Dendritic cell treated with granulocyte-macrophage colony-stimulating factor and Interleukin-4, amounts not matched to agents 40 ng/mL and 50 ng/mL, for 4 days (primary cell): ENCODE measurements around the gene TMCO4.

Experiments
- H3K27ac Mint-ChIP-seq: one replicate; pipeline ENCODE4 v1.8.0; 2022; ENCODE audit warnings: mild to moderate bottlenecking, mixed read lengths
- H3K27me3 Mint-ChIP-seq: one replicate; pipeline ENCODE4 v1.8.0; 2022; ENCODE audit warnings: mild to moderate bottlenecking, mixed read lengths
- H3K36me3 Mint-ChIP-seq: one replicate; pipeline ENCODE4 v1.8.0; 2022; ENCODE audit warnings: low read depth, mixed read lengths
- H3K4me1 Mint-ChIP-seq: one replicate; pipeline ENCODE4 v1.8.0; 2022; ENCODE audit warnings: low read depth, mixed read lengths
- H3K4me3 Mint-ChIP-seq: one replicate; pipeline ENCODE4 v1.8.0; 2022; ENCODE audit warnings: mild to moderate bottlenecking, moderate library complexity, mixed read lengths
- H3K9me3 Mint-ChIP-seq: one replicate; pipeline ENCODE4 v1.8.0; 2022; ENCODE audit warnings: mixed read lengths
- intact Hi-C: fragments of 100-400 bp; cut with micrococcal nuclease; formaldehyde crosslinking; loops from one replicate; pipeline ENCODE4 v1.15.0; 2022

The TMCO4 gene

DNA sequence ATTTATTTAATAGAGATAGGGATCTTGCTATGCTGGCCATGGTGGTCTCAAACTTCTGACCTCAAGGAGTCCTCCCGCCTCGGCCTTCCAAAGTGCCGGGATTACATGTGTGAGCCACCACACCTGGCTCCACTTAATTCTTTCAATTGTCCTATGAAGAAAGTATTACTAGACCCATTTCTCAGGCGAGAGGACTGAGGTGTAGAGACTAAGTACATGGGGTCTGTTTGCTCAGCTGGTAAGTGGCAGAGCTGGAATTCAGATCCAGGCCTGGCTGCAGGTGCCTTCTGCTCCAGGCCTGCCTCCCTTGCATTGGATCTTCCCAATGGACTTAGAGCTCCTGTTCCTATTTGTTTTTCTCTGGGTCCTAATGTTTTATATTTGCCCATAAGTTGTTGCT, 79.5 kb downstream of the TMCO4 start:
- no peaks in the 10 kb centered on the region for H3K27me3 Mint-ChIP-seq
- peaks cover 47% of the 10 kb centered on the region for H3K36me3 Mint-ChIP-seq
- H3K9me3 Mint-ChIP-seq = no peaks in the 10 kb centered on the region
- no peak overlapping the region for H3K4me3 Mint-ChIP-seq
- intact Hi-C loops = no loop called here
- peaks cover 6% of the 10 kb centered on the region for H3K4me1 Mint-ChIP-seq
- no peak overlapping the region for H3K27ac Mint-ChIP-seq

- H3K27me3 Mint-ChIP-seq = no peaks in the 10 kb centered on the region
- peaks cover 6% of the 10 kb centered on the region for H3K4me1 Mint-ChIP-seq
- intact Hi-C loops = no loop called here
- no peak overlapping the region for H3K4me3 Mint-ChIP-seq
- no peaks in the 10 kb centered on the region for H3K9me3 Mint-ChIP-seq
- H3K36me3 Mint-ChIP-seq = peaks cover 44% of the 10 kb centered on the region
- H3K27ac Mint-ChIP-seq = no peak overlapping the region
Measured at GRCh38 chr1:19717467-19717866, 82.2 kb downstream of the TMCO4 start.

DNA sequence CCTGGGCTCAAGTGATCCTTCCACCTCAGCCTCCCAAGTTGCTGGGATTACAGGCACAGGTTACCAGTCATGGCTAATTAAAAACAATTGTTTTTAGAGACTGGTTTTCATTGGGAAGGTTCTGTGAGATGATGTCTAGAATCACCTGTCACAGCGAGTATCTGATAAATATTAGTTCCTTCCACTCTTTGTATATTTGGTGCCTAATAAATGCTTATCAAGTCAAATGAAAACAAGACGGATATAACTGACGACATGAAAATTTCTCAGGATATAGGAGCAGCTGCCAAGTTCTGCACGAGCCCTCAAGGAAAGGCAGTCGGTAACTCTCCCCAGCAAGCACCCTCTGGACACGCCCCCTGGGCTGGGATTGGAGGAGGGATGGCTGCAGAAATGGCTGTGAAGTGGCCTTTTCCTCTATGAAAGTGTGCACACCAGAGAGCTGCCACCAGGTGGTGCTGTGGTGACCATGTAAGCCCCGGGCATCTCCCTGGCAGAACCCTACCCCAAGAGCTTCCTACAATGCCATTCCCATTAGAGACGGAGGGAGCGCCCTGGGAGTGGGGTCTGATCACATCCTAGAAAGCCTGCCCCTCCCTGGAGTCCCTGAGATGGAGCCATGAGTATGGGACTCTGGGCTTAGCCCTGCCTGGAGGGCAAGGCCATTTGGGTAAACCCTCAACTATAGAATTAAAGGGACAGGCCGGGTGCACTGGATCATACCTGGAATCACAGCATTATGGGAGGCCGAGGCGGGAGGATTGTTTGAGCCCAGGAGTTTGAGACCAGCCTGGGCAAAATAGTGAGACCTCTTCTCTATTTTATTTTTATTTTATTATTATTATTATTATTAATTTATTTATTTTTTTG, 84.1 kb downstream of the TMCO4 start:
- Mint-ChIP-seq H3K36me3 (peaks cover 50% of the 10 kb centered on the region), H3K27me3 (no peaks in the 10 kb centered on the region), H3K4me1 (peaks cover 6% of the 10 kb centered on the region), H3K9me3 (no peaks in the 10 kb centered on the region), H3K4me3 (no peak overlapping the region), H3K27ac (no peak overlapping the region)
- intact Hi-C loops = no loop called here

DNA sequence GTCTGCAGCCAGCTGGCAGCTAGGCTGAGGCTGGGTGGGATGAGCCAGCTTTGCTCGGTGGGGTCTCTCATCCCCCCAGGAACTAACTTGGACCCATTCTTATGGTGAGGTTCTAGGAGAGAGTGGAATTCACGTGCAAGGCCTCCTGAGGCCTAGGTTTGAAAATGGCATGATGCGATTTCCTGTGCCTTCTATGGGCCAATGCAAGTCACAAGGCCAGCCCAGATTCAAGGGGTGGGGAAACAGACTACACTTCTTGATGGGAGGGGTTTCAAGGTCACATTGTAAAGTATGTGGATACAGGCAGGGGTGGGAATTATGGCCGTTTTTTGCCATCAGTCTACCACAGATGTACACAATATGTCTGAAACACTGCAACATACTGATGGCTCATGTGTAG, 86.8 kb downstream of the TMCO4 start:
- intact Hi-C loops = no loop called here
- Mint-ChIP-seq H3K9me3 (no peaks in the 10 kb centered on the region), H3K4me3 (no peak overlapping the region), H3K27me3 (no peaks in the 10 kb centered on the region), H3K27ac (no peak overlapping the region), H3K4me1 (peaks cover 6% of the 10 kb centered on the region), H3K36me3 (peaks cover 53% of the 10 kb centered on the region)

DNA sequence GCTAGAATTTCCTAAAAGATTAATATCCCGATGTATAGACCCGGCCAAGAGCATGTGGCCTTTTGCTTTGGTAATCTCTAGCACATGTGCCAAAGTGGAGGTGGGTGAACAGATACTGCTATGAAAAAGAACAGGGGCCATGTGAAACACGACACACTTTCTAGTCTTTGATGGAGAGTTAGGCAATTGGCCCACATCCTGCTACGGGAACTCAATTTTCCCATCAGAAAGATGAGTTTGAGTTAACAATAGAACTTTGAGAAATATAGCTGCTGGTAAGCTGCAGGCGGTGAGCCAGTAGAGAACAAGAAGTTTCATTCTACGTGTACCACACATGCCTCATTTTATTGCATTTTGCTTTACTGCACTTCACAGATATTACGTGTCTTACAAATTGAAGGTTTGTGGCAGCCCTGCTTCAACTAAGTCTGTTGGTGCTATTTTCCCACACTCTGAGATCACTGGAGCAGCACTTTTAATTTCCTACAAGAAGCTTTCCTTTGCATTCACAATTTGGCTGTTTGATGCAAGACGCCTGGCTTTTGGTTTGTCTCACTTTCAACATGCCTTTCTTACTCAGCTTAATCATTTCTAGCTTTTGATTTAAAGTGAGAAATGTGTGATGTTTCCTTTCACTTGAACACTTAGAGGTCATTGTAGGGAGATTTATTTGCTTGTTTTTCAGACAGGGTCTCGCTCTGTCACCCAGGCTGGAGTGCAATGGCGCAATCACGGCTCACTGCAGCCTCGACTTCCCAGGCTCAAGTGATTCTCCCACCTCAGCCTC, 88.7 kb downstream of the TMCO4 start:
- Mint-ChIP-seq H3K4me3 (no peak overlapping the region), H3K4me1 (peaks cover 6% of the 10 kb centered on the region), H3K9me3 (no peaks in the 10 kb centered on the region), H3K36me3 (peaks cover 51% of the 10 kb centered on the region), H3K27ac (no peak overlapping the region), H3K27me3 (no peaks in the 10 kb centered on the region)
- intact Hi-C loops = no loop called here

- Mint-ChIP-seq H3K36me3 (peaks cover 51% of the 10 kb centered on the region), H3K27ac (no peak overlapping the region), H3K4me3 (no peak overlapping the region), H3K9me3 (no peaks in the 10 kb centered on the region), H3K4me1 (no peaks in the 10 kb centered on the region), H3K27me3 (no peaks in the 10 kb centered on the region)
- intact Hi-C loops = no loop called here
Measured at GRCh38 chr1:19709260-19709793, 90.4 kb downstream of the TMCO4 start.

DNA sequence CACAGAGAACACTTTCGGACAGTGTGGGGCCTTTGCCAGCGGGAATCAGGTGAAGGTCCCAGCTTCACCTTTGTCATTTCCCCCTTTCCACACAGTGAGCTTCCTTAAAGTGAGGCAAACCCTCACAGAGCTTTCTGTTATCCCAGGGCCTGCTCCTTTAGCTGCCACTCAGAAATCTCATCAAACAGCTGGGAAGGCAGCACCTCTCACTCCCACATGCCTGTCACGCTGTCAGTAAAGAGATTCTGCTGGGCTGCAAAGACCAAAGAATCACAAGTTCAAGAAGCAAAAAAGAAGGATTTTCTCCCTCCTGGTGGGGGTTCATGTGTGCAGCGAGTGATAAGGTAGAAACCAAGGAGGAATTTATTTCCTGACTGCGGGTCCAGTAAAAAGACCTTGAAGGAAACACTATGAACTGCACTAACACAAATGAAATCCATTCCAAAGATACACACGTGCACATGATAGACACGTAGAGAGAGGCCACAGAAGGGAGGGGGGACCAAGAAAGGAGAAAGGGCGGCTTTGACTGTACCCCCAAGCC, 91.1 kb downstream of the TMCO4 start:
- H3K27ac Mint-ChIP-seq = no peak overlapping the region
- no peaks in the 10 kb centered on the region for H3K4me1 Mint-ChIP-seq
- H3K9me3 Mint-ChIP-seq = no peaks in the 10 kb centered on the region
- H3K36me3 Mint-ChIP-seq = peaks cover 54% of the 10 kb centered on the region
- H3K27me3 Mint-ChIP-seq = no peaks in the 10 kb centered on the region
- H3K4me3 Mint-ChIP-seq = no peak overlapping the region
- intact Hi-C loops = no loop called here

GRCh38 chr1:19706136-19706535, 93.6 kb downstream of the TMCO4 start:
- Mint-ChIP-seq H3K9me3 (no peaks in the 10 kb centered on the region), H3K27ac (no peak overlapping the region), H3K27me3 (no peaks in the 10 kb centered on the region), H3K4me1 (no peaks in the 10 kb centered on the region), H3K36me3 (peaks cover 40% of the 10 kb centered on the region), H3K4me3 (no peak overlapping the region)
- intact Hi-C loops = no loop called here

DNA sequence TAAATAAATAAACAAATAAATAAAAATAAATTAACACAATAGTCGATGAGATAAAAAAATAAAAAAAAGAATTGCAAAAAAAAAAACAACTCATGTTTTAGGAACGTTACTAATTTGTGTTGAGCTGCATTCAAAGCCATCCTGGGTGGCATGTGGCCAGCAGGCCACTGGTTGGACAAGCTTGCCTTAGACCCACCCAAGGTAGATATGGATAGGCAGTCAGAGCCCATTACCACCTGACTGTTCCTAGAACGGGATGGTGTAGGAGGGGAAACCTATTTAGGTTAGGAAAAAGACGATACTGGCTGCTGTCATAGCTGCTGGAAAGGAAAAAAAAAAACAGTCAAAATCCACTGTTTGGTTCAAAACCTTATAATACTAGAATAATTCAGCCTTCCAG, 94.3 kb downstream of the TMCO4 start:
- Mint-ChIP-seq H3K27ac (no peak overlapping the region), H3K4me3 (no peak overlapping the region), H3K27me3 (no peaks in the 10 kb centered on the region), H3K9me3 (no peaks in the 10 kb centered on the region), H3K36me3 (peaks cover 45% of the 10 kb centered on the region), H3K4me1 (no peaks in the 10 kb centered on the region)
- intact Hi-C loops = loop anchor here (2.0 kb wide), 1 partner anchor 45 kb away; no protein-coding TSS in a partner anchor

GRCh38 chr1:19704247-19705113, 95.2 kb downstream of the TMCO4 start:
- H3K27ac Mint-ChIP-seq = no peak overlapping the region
- no peaks in the 10 kb centered on the region for H3K27me3 Mint-ChIP-seq
- H3K36me3 Mint-ChIP-seq = peaks cover 49% of the 10 kb centered on the region
- H3K4me3 Mint-ChIP-seq = no peak overlapping the region
- no peaks in the 10 kb centered on the region for H3K9me3 Mint-ChIP-seq
- H3K4me1 Mint-ChIP-seq = no peaks in the 10 kb centered on the region
- intact Hi-C loops = loop anchor here (2.0 kb wide), 1 partner anchor 44 kb away; no protein-coding TSS in a partner anchor

DNA sequence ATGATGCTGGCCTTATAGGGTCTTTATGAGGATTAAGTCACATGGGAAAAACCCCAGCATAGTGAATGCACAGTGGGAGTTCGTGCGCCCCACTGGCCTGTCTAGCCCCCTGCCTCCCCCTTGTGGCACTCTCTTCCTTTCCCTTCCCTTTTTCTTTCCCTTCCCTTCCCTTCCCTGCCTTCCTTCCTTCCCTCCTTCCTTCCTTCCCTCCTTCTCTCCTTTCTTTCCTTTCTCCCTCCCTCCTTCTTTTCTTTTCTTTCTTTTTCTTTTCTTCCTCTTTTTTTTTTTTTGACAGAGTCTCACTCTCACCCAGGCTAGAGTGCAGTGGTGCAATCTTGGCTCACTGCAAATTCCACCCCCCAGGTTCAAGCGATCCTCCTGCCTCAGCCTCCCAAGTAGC, 96.4 kb downstream of the TMCO4 start:
- no peak overlapping the region for H3K27ac Mint-ChIP-seq
- no peaks in the 10 kb centered on the region for H3K27me3 Mint-ChIP-seq
- peaks cover 5% of the 10 kb centered on the region for H3K4me1 Mint-ChIP-seq
- H3K9me3 Mint-ChIP-seq = peaks cover 1% of the 10 kb centered on the region
- H3K36me3 Mint-ChIP-seq = peaks cover 47% of the 10 kb centered on the region
- H3K4me3 Mint-ChIP-seq = no peak overlapping the region
- intact Hi-C loops = no loop called here

DNA sequence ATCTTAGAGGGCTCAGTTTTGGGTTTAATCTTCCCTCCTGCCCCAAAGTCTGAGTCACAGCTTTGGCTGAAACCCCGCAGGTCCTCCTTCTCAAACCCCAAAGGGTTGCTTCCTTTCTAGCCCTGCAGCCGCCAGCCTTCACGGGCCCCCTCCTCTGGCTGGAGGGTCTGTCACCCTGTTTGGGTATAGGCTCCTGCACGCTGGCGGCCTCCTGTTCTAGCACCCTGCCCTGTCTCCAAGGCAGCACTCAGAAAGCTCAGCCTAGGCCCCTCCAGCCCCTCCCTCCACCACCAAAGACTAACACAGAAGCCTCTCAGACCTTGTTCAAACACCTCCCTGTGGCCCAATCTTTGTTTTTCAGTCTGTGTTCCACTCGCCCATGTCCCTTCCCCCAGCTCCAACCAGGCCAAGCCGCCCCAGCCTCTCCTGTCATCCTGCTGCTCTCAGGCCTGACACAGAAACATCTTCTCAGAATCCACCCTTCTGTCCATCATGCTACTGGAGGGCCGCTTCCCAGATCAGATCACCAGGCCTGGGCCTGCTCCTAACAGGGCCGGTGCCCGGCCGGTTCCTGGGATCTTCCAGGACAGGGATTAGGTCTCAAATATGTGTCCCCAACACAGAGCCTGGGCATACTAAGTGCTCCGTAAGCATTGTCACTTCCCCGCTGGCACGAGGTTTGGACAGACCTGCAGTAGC, 99.5 kb downstream of the TMCO4 start:
- H3K9me3 Mint-ChIP-seq = peaks cover 9% of the 10 kb centered on the region
- H3K27ac Mint-ChIP-seq = no peak overlapping the region
- H3K4me3 Mint-ChIP-seq = no peak overlapping the region
- intact Hi-C loops = no loop called here
- H3K27me3 Mint-ChIP-seq = no peaks in the 10 kb centered on the region
- H3K36me3 Mint-ChIP-seq = peaks cover 61% of the 10 kb centered on the region
- H3K4me1 Mint-ChIP-seq = peaks cover 12% of the 10 kb centered on the region

DNA sequence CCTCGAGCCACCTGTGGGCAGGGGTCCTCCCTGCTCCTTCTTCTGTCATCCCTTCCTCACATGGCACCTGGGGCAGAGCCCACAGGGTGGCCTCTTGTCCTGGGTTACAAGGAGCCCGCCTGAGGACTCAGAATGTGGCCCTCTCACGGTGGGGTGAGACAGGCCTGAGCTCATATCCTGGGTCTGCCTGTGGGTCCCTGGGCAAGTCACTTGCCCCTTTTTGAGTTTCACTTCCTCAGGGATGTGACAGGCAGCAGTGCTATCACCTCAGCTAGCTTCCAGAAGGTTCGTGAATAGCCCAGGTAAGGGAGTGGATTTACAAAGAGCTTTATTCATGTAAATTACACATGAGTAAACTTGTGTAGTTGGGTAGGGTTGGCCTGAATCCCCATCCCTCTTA, 101.5 kb downstream of the TMCO4 start:
- no peak overlapping the region for H3K27ac Mint-ChIP-seq
- no peaks in the 10 kb centered on the region for H3K27me3 Mint-ChIP-seq
- H3K4me3 Mint-ChIP-seq = no peak overlapping the region
- peaks cover 9% of the 10 kb centered on the region for H3K9me3 Mint-ChIP-seq
- intact Hi-C loops = no loop called here
- H3K4me1 Mint-ChIP-seq = peaks cover 12% of the 10 kb centered on the region
- peaks cover 76% of the 10 kb centered on the region for H3K36me3 Mint-ChIP-seq
